HCT116 (cell line): ENCODE measurements around the gene ZBTB16. TPM values are rescaled to one million over a fixed set of nuclear protein-coding genes. Genes with fewer than 3 reads are reported as not detected.
"Not testable (repeated sequence)": the region's sequence is repeated elsewhere in the genome, so short reads cannot be mapped to it uniquely, and the experiment has no call there.

Experiments
- ATAC-seq: fragments of 200-7000 bp; cut with Tn5 transposase; 2 replicates; pipeline ENCODE4 v1.9.1; 2020; ENCODE audit warnings: mild to moderate bottlenecking, moderate library complexity
- BruUV-seq: library from RNA; stranded (reverse); fragments of 400-500 nt; replicated peaks from 2 replicates; lab custom pipeline; 2021; lab: Mats Ljungman, UMichigan
- CTCF ChIA-PET: fragments of 300-600 bp; sonication (Branson Sonifier 250); formaldehyde crosslinking; loops from one replicate; lab custom pipeline; 2021; ENCODE audit warnings: antibody characterized with exemption; lab: Charles Lee
- POLR2A ChIA-PET: fragments of 300-600, 350-600 bp; sonication (Branson Sonifier 250); formaldehyde crosslinking; loops from one replicate; lab custom pipeline; 2021; ENCODE audit warnings: antibody characterized with exemption; lab: Charles Lee
- RAD21 ChIA-PET, 2 experiments: fragments of 300-600 bp; sonication (Branson Sonifier 250); formaldehyde crosslinking; loops; one replicate each; lab custom pipeline; 2023; ENCODE audit warnings: low total read pairs in 2 of 2; ENCODE audit not compliant: uncharacterized antibody in 2 of 2, unreplicated experiment in 2 of 2, low non-redundant PET in 1 of 2; lab: Charles Lee
- DNase-seq: peaks from one replicate; pipeline ENCODE4 v3.0.0-alpha.2; 2010; ENCODE audit warnings: low read depth, low spot score
- H2AFZ ChIP-seq: fragments of 200-600 bp; shearing (Covaris generic), sonication (generic); 2 replicates; pipeline ENCODE4 v1.6.1; 2017; ENCODE audit warnings: low read depth, mixed run types, mixed read lengths, antibody characterized with exemption, low read length; ENCODE audit not compliant: poor library complexity, severe bottlenecking
- H3K27ac ChIP-seq: 2 replicates; pipeline ENCODE4 v1.5.1; 2012; ENCODE audit warnings: low read depth, low read length
- H3K27me3 ChIP-seq: fragments of 200-600 bp; sonication (generic); 2 replicates; pipeline ENCODE4 v1.6.1; 2016; ENCODE audit warnings: mixed run types, low read length, mixed read lengths; ENCODE audit not compliant: insufficient read depth
- H3K36me3 ChIP-seq, 2 experiments: fragments of 200-500 bp in 1 of 2; fragments of 200-600 bp in 1 of 2; sonication (Bioruptor generic) in 1 of 2; sonication (generic) in 1 of 2; 2 replicates each; pipeline versions ENCODE4 v1.5.1 to v1.6.1; 2014 to 2016; ENCODE audit warnings: low read length in 2 of 2, inconsistent platforms in 1 of 2, mixed read lengths in 1 of 2, mixed run types in 1 of 2; ENCODE audit not compliant: insufficient read depth in 2 of 2, control insufficient read depth in 1 of 2
- H3K4me1 ChIP-seq, 2 experiments: fragments of 200-600 bp in 1 of 2; sonication (generic) in 1 of 2; 2 replicates each; pipeline versions ENCODE4 v1.5.1 to v1.6.1; 2012 to 2017; ENCODE audit warnings: low read length in 2 of 2, inconsistent platforms in 1 of 2, mild to moderate bottlenecking in 1 of 2, mixed read lengths in 1 of 2, mixed run types in 1 of 2, moderate library complexity in 1 of 2; ENCODE audit not compliant: insufficient read depth in 2 of 2, control insufficient read depth in 1 of 2
- H3K4me2 ChIP-seq: fragments of 200-600 bp; sonication (generic); 2 replicates; pipeline ENCODE4 v1.6.1; 2017; ENCODE audit warnings: mixed run types, low read length, mixed read lengths
- H3K4me3 ChIP-seq, 2 experiments: fragments of 200-600 bp in 1 of 2; sonication (generic) in 1 of 2; replicated peaks in 1 of 2; 2 replicates each; pipeline ENCODE4 v1.5.1; 2011 to 2016; ENCODE audit warnings: low read length in 2 of 2, control low read depth in 1 of 2, low read depth in 1 of 2, mild to moderate bottlenecking in 1 of 2, mixed read lengths in 1 of 2, mixed run types in 1 of 2
- H3K79me2 ChIP-seq: fragments of 200-600 bp; sonication (generic); 2 replicates; pipeline ENCODE4 v1.6.1; 2017; ENCODE audit warnings: mild to moderate bottlenecking, mixed run types, low read length, moderate library complexity, mixed read lengths; ENCODE audit not compliant: insufficient read depth
- H3K9ac ChIP-seq: fragments of 200-600 bp; sonication (generic); 2 replicates; pipeline ENCODE4 v1.6.1; 2016; ENCODE audit warnings: low read length, mixed read lengths
- H3K9me2 ChIP-seq: fragments of 200-600 bp; sonication (generic), shearing (Covaris generic); 2 replicates; pipeline ENCODE4 v1.6.1; 2017; ENCODE audit warnings: mixed run types, mild to moderate bottlenecking, moderate library complexity; ENCODE audit not compliant: insufficient read depth
- H3K9me3 ChIP-seq, 2 experiments: fragments of 200-500 bp in 1 of 2; fragments of 200-600 bp in 1 of 2; sonication (Bioruptor generic) in 1 of 2; sonication (generic) in 1 of 2; 2 replicates each; pipeline ENCODE4 v1.6.1; 2014 to 2017; ENCODE audit warnings: low read length in 2 of 2, mixed read lengths in 2 of 2, inconsistent platforms in 1 of 2, low read depth in 1 of 2, mild to moderate bottlenecking in 1 of 2, mixed run types in 1 of 2, moderate library complexity in 1 of 2; ENCODE audit not compliant: control insufficient read depth in 1 of 2, insufficient read depth in 1 of 2
- H4K20me1 ChIP-seq: fragments of 200-600 bp; sonication (generic), shearing (Covaris generic); 2 replicates; pipeline ENCODE4 v1.6.1; 2017; ENCODE audit warnings: mixed run types, mild to moderate bottlenecking, moderate library complexity; ENCODE audit not compliant: insufficient read depth
- JUND ChIP-seq: IDR thresholded peaks from 2 replicates; pipeline ENCODE4 v1.6.1; 2012
- SP1 ChIP-seq: IDR thresholded peaks from 2 replicates; pipeline ENCODE4 v1.6.1; 2012; ENCODE audit warnings: low read depth
- YY1 ChIP-seq: IDR thresholded peaks from 2 replicates; pipeline ENCODE4 v1.6.1; 2011; ENCODE audit warnings: low read length, low read depth, moderate library complexity, mild to moderate bottlenecking; ENCODE audit not compliant: insufficient replicate concordance; ENCODE audit errors: extremely low read depth
- intact Hi-C: fragments of 100-400 bp; cut with micrococcal nuclease; formaldehyde crosslinking; loops from 2 replicates; pipeline ENCODE4 v1.10.0; 2022
- total RNA-seq: library from RNA; stranded (reverse); gene quantifications from one replicate; pipeline ENCODE4 v1.2.1, GENCODE V29; 2021; ENCODE audit not compliant: unreplicated experiment

Gene ZBTB16
- total RNA-seq, 1 experiment from 2014 or later, result 0.30 TPM

DNA sequence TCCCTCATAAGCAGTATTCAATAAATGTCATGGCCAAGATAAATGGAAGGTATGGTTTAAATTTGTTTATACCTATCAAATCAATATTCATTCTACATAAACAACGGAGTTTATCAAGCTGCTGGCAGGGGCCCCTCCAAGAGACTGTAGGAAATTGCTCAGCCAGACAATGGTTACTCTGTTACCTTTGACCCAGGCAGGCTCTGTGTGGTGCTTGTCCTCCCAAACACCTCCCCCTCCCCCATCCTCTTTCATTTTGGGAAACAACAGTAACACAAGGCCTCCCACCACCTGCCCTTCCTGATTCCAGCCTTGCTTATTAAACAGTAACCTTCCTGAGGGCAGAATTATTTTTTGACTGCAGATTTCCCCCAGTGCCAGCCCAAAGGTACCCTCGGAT lies 10.5 kb upstream of the ZBTB16 start:
- no peaks in the 10 kb centered on the region for H3K36me3 ChIP-seq
- H3K27me3 ChIP-seq, result peaks cover 2% of the 10 kb centered on the region; the same call in 1 of the 2 replicates
- no peak overlapping the region for H2AFZ ChIP-seq
- no peak for TF ChIP-seq SP1
- TF ChIP-seq JUND, result no peak
- no peak for TF ChIP-seq YY1
- ATAC-seq, result no peak
- H4K20me1 ChIP-seq, result no peaks in the 10 kb centered on the region
- POLR2A ChIA-PET, result no interaction called here
- no peaks in the 10 kb centered on the region for H3K9me2 ChIP-seq
- no TSS peak for BruUV-seq
- H3K4me2 ChIP-seq, result no peak overlapping the region
- no peak for DNase-seq
- CTCF ChIA-PET, result no interaction called here
- intact Hi-C loops, result no loop called here
- no peaks in the 10 kb centered on the region for H3K79me2 ChIP-seq
- H3K9ac ChIP-seq, result no peak overlapping the region
- RAD21 ChIA-PET, result no interaction called here
- no peaks in the 10 kb centered on the region for H3K9me3 ChIP-seq
- no peak overlapping the region for H3K27ac ChIP-seq
- H3K4me3 ChIP-seq, result no peak overlapping the region
- no peaks in the 10 kb centered on the region; a peak in 2 of 4 replicates for H3K4me1 ChIP-seq

DNA sequence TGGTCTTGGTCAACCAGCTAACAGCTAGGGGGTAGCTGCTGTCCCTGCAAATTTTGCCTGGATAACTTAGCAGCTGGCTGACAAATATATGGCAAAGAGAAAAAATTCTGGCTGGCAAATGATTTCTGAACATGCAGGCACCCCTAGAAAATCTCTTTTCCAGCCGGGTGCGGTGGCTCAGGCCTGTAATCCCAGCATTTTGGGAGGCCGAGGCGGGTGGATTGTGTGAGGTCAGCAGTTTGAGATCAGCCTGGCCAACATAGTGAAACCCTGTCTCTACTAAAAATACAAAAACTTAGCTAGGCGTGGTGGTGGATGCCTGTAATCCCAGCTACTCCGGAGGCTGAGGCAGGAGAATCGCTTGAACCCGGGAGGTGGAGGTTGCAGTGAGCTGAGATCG lies 9.7 kb upstream of the ZBTB16 start:
- H3K4me2 ChIP-seq, H3K9me3 ChIP-seq, H3K79me2 ChIP-seq, H3K27ac ChIP-seq, CTCF ChIA-PET, RAD21 ChIA-PET, H3K9me2 ChIP-seq, intact Hi-C loops, POLR2A ChIA-PET, H3K36me3 ChIP-seq, BruUV-seq, H3K27me3 ChIP-seq, H3K9ac ChIP-seq, H2AFZ ChIP-seq, ATAC-seq, H3K4me1 ChIP-seq, H4K20me1 ChIP-seq, DNase-seq, H3K4me3 ChIP-seq: not testable (repeated sequence)
